ENCODE data around the gene HS3ST2.

GRCh38 chr16:22785552-22785951 is 28.4 kb upstream of the HS3ST2 start:
- TF ChIP-seq, protein P1, sequence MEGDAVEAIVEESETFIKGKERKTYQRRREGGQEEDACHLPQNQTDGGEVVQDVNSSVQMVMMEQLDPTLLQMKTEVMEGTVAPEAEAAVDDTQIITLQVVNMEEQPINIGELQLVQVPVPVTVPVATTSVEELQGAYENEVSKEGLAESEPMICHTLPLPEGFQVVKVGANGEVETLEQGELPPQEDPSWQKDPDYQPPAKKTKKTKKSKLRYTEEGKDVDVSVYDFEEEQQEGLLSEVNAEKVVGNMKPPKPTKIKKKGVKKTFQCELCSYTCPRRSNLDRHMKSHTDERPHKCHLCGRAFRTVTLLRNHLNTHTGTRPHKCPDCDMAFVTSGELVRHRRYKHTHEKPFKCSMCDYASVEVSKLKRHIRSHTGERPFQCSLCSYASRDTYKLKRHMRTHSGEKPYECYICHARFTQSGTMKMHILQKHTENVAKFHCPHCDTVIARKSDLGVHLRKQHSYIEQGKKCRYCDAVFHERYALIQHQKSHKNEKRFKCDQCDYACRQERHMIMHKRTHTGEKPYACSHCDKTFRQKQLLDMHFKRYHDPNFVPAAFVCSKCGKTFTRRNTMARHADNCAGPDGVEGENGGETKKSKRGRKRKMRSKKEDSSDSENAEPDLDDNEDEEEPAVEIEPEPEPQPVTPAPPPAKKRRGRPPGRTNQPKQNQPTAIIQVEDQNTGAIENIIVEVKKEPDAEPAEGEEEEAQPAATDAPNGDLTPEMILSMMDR (IDR thresholded peaks at IDR 0.05; ENCODE audit: insufficient read depth, low read depth, low read length): no peak
- no peak for TF ChIP-seq EZH2 (IDR thresholded peaks at IDR 0.05; ENCODE audit: insufficient read depth, low read length)
